Measurements from ENCODE around the gene LGALS12. TPM values are rescaled to one million over a fixed set of nuclear protein-coding genes. Genes with fewer than 3 reads are reported as not detected.

Gene LGALS12
- total RNA-seq, 1 donor from 2014 or later, result not detected

GRCh38 chr11:63489879-63490278 lies 16.0 kb upstream of the LGALS12 start:
- DNase-seq, result peak; percentile 67
- peak overlapping the region; percentile 85 for H3K4me3 Mint-ChIP-seq (ENCODE audit: unreplicated experiment)

DNA sequence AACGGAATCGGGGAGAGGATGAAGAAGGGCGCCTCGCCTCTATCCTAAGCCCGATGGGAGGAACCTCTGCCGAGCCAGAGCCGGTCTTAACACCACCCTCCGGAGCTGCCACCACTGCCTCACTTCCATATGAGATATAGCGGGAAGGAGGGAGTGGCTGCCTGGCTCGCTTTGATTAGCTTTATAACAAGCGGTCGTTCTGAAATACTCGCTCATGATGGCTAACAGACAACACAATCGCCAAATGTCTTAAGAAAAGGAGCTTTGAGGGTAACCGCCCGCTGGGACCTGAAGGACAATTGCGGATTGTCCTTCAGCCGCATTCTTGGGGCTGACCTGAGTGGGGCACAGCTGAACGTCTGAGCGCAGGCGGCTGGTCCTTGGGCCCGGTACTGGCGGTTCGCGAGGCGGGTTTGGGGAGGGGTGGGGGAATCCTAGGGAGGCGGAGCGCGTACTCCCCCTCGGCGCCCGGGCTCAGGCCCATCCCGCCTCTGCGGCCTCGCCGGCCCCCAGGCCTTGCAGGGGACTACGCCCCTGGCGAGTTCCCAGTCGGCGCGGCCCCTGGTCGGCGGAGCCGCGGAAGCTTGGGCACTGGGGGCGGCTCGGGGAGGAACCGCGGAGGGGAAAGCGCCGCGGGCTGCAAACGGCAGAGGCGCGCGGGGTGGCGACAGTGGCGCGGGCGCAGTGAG lies 15.2 kb upstream of the LGALS12 start, which contains the start of gene PLAAT5:
PLAAT5 (minus strand) TSS at position 617 of the 689 bp plus-strand sequence; CDS start at position 484, 133 bp downstream.
- H3K27me3 Mint-ChIP-seq (ENCODE audit: unreplicated experiment), result peaks cover 15% of the 10 kb centered on the region
- DNase-seq, result peak; percentile 59
- peaks cover 31% of the 10 kb centered on the region for H3K4me1 Mint-ChIP-seq (ENCODE audit: low read depth, unreplicated experiment)
- peaks cover 11% of the 10 kb centered on the region for H3K9me3 Mint-ChIP-seq (ENCODE audit: unreplicated experiment)
- peaks cover 8% of the 10 kb centered on the region for H3K36me3 Mint-ChIP-seq (ENCODE audit: unreplicated experiment)
- peak within 1 kb of the TSS; percentile 99 for H3K27ac Mint-ChIP-seq (ENCODE audit: unreplicated experiment)
- TF ChIP-seq, protein P1, sequence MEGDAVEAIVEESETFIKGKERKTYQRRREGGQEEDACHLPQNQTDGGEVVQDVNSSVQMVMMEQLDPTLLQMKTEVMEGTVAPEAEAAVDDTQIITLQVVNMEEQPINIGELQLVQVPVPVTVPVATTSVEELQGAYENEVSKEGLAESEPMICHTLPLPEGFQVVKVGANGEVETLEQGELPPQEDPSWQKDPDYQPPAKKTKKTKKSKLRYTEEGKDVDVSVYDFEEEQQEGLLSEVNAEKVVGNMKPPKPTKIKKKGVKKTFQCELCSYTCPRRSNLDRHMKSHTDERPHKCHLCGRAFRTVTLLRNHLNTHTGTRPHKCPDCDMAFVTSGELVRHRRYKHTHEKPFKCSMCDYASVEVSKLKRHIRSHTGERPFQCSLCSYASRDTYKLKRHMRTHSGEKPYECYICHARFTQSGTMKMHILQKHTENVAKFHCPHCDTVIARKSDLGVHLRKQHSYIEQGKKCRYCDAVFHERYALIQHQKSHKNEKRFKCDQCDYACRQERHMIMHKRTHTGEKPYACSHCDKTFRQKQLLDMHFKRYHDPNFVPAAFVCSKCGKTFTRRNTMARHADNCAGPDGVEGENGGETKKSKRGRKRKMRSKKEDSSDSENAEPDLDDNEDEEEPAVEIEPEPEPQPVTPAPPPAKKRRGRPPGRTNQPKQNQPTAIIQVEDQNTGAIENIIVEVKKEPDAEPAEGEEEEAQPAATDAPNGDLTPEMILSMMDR (IDR thresholded peaks at IDR 0.05; ENCODE audit: partially characterized antibody, unreplicated experiment), result no peak
- peak within 1 kb of the TSS; percentile 91 for H3K4me3 Mint-ChIP-seq (ENCODE audit: unreplicated experiment)

More at GRCh38 chr11:63489879-63490278, 16.0 kb upstream of the LGALS12 start:
- Mint-ChIP-seq H3K9me3 (ENCODE audit: unreplicated experiment) (peaks cover 11% of the 10 kb centered on the region), H3K4me1 (ENCODE audit: low read depth, unreplicated experiment) (peaks cover 31% of the 10 kb centered on the region), H3K27me3 (ENCODE audit: unreplicated experiment) (peaks cover 15% of the 10 kb centered on the region), H3K36me3 (ENCODE audit: unreplicated experiment) (peaks cover 12% of the 10 kb centered on the region), H3K27ac (ENCODE audit: unreplicated experiment) (peak overlapping the region; percentile 99)
- TF ChIP-seq, protein P1 (IDR thresholded peaks at IDR 0.05; ENCODE audit: partially characterized antibody, unreplicated experiment), result peak; percentile 52

DNA sequence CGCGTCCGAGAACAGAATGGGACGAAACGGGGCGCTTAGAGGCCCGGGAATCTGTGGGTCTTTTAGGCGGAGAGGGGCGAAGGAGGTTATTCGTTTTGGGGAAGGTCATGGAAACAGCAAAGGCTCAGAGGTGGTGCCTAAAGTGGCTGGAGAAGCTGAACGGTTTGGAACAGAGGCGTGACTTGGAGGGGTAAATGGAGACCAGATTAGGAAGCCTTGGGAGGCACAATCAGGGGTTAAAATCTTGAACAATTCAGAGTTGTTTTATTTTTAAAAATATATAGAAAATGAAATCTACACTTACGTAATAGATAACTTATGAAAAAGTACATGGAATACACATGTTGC lies 14.7 kb upstream of the LGALS12 start:
- no peak for DNase-seq
- TF ChIP-seq, protein P1 (IDR thresholded peaks at IDR 0.05; ENCODE audit: partially characterized antibody, unreplicated experiment), result no peak
- Mint-ChIP-seq H3K36me3 (ENCODE audit: unreplicated experiment) (peaks cover 3% of the 10 kb centered on the region), H3K4me3 (ENCODE audit: unreplicated experiment) (peak overlapping the region; percentile 91), H3K4me1 (ENCODE audit: low read depth, unreplicated experiment) (peaks cover 31% of the 10 kb centered on the region), H3K9me3 (ENCODE audit: unreplicated experiment) (peaks cover 11% of the 10 kb centered on the region), H3K27me3 (ENCODE audit: unreplicated experiment) (peaks cover 15% of the 10 kb centered on the region), H3K27ac (ENCODE audit: unreplicated experiment) (peak overlapping the region; percentile 92)

- H3K27me3 Mint-ChIP-seq (ENCODE audit: unreplicated experiment), result peaks cover 15% of the 10 kb centered on the region
- H3K4me3 Mint-ChIP-seq (ENCODE audit: unreplicated experiment), result peak overlapping the region; percentile 91
- TF ChIP-seq, protein P1 (IDR thresholded peaks at IDR 0.05; ENCODE audit: partially characterized antibody, unreplicated experiment), result no peak
- DNase-seq, result no peak
- H3K27ac Mint-ChIP-seq (ENCODE audit: unreplicated experiment), result peak overlapping the region; percentile 92
- H3K36me3 Mint-ChIP-seq (ENCODE audit: unreplicated experiment), result peaks cover under 1% of the 10 kb centered on the region
- peaks cover 31% of the 10 kb centered on the region for H3K4me1 Mint-ChIP-seq (ENCODE audit: low read depth, unreplicated experiment)
- H3K9me3 Mint-ChIP-seq (ENCODE audit: unreplicated experiment), result peaks cover 11% of the 10 kb centered on the region
Measured at GRCh38 chr11:63491636-63492372, 14.1 kb upstream of the LGALS12 start.

- Mint-ChIP-seq H3K27ac (ENCODE audit: unreplicated experiment) (no peak overlapping the region), H3K27me3 (ENCODE audit: unreplicated experiment) (peaks cover 15% of the 10 kb centered on the region), H3K9me3 (ENCODE audit: unreplicated experiment) (peaks cover 11% of the 10 kb centered on the region), H3K4me3 (ENCODE audit: unreplicated experiment) (no peak overlapping the region), H3K4me1 (ENCODE audit: low read depth, unreplicated experiment) (peaks cover 31% of the 10 kb centered on the region), H3K36me3 (ENCODE audit: unreplicated experiment) (peaks cover 6% of the 10 kb centered on the region)
- DNase-seq, result no peak
- TF ChIP-seq, protein P1 (IDR thresholded peaks at IDR 0.05; ENCODE audit: partially characterized antibody, unreplicated experiment), result no peak
Measured at GRCh38 chr11:63492441-63492840, 13.4 kb upstream of the LGALS12 start.

All from glutamatergic neuron (in vitro differentiated cells).